Stimulated activated naive CD8-positive, alpha-beta T cell treated with anti-CD3 and anti-CD28 coated beads, Interleukin-15, Interleukin-2, amounts not matched to agents 100 ng/mL and 50 ng/mL, for 24 hours (primary cell): Measurements from ENCODE around the gene TIRAP.

Experiments
- H3K27ac Mint-ChIP-seq: one replicate; pipeline ENCODE4 v1.8.0; 2021; ENCODE audit warnings: mild to moderate bottlenecking, mixed read lengths
- H3K27me3 Mint-ChIP-seq: one replicate; pipeline ENCODE4 v1.8.0; 2021; ENCODE audit warnings: mixed read lengths
- H3K36me3 Mint-ChIP-seq: one replicate; pipeline ENCODE4 v1.8.0; 2021; ENCODE audit warnings: low read depth, mixed read lengths
- H3K4me1 Mint-ChIP-seq: one replicate; pipeline ENCODE4 v1.8.0; 2021; ENCODE audit warnings: low read depth, mixed read lengths
- H3K4me3 Mint-ChIP-seq: one replicate; pipeline ENCODE4 v1.8.0; 2021; ENCODE audit warnings: mild to moderate bottlenecking, mixed read lengths
- H3K9me3 Mint-ChIP-seq: one replicate; pipeline ENCODE4 v1.8.0; 2021; ENCODE audit warnings: mixed read lengths

TIRAP gene

GRCh38 chr11:126328001-126328390 is 45.1 kb downstream of the TIRAP start:
- peak overlapping the region; percentile 61 for H3K27ac Mint-ChIP-seq
- H3K36me3 Mint-ChIP-seq, result peaks cover 12% of the 10 kb centered on the region

GRCh38 chr11:126328444-126328843 is 45.6 kb downstream of the TIRAP start:
- Mint-ChIP-seq H3K36me3 (peaks cover 17% of the 10 kb centered on the region), H3K4me1 (peaks cover 28% of the 10 kb centered on the region), H3K4me3 (no peak overlapping the region), H3K27ac (no peak overlapping the region), H3K9me3 (no peaks in the 10 kb centered on the region), H3K27me3 (no peaks in the 10 kb centered on the region)

More at GRCh38 chr11:126328001-126328390, 45.1 kb downstream of the TIRAP start:
- Mint-ChIP-seq H3K4me3 (no peak overlapping the region), H3K4me1 (peaks cover 24% of the 10 kb centered on the region), H3K27me3 (no peaks in the 10 kb centered on the region), H3K9me3 (no peaks in the 10 kb centered on the region)

GRCh38 chr11:126328938-126329643 is 46.2 kb downstream of the TIRAP start:
- H3K27ac Mint-ChIP-seq, result no peak overlapping the region
- no peak overlapping the region for H3K4me3 Mint-ChIP-seq
- no peaks in the 10 kb centered on the region for H3K9me3 Mint-ChIP-seq
- peaks cover 28% of the 10 kb centered on the region for H3K4me1 Mint-ChIP-seq
- H3K36me3 Mint-ChIP-seq, result peaks cover 23% of the 10 kb centered on the region
- no peaks in the 10 kb centered on the region for H3K27me3 Mint-ChIP-seq

GRCh38 chr11:126329644-126330211 is 46.8 kb downstream of the TIRAP start:
- Mint-ChIP-seq H3K9me3 (no peaks in the 10 kb centered on the region), H3K27ac (peak overlapping the region; percentile 78), H3K36me3 (peaks cover 25% of the 10 kb centered on the region), H3K4me1 (peaks cover 28% of the 10 kb centered on the region), H3K27me3 (no peaks in the 10 kb centered on the region), H3K4me3 (no peak overlapping the region)

- peaks cover 29% of the 10 kb centered on the region for H3K36me3 Mint-ChIP-seq
- no peak overlapping the region for H3K27ac Mint-ChIP-seq
- peaks cover 34% of the 10 kb centered on the region for H3K4me1 Mint-ChIP-seq
- H3K27me3 Mint-ChIP-seq, result no peaks in the 10 kb centered on the region
- H3K4me3 Mint-ChIP-seq, result no peak overlapping the region
- H3K9me3 Mint-ChIP-seq, result no peaks in the 10 kb centered on the region
These were observed 48.4 kb downstream of the TIRAP start for GRCh38 chr11:126331286-126331685.

- peaks cover 34% of the 10 kb centered on the region for H3K4me1 Mint-ChIP-seq
- peaks cover 29% of the 10 kb centered on the region for H3K36me3 Mint-ChIP-seq
- no peaks in the 10 kb centered on the region for H3K9me3 Mint-ChIP-seq
- H3K27ac Mint-ChIP-seq, result no peak overlapping the region
- no peak overlapping the region for H3K4me3 Mint-ChIP-seq
- H3K27me3 Mint-ChIP-seq, result no peaks in the 10 kb centered on the region
These were observed 49.4 kb downstream of the TIRAP start for GRCh38 chr11:126332221-126332711.

- Mint-ChIP-seq H3K36me3 (peaks cover 29% of the 10 kb centered on the region), H3K4me1 (peaks cover 34% of the 10 kb centered on the region), H3K9me3 (no peaks in the 10 kb centered on the region), H3K4me3 (no peak overlapping the region), H3K27ac (peak overlapping the region; percentile 45), H3K27me3 (no peaks in the 10 kb centered on the region)
These were observed 50.2 kb downstream of the TIRAP start for GRCh38 chr11:126333142-126333541.

DNA sequence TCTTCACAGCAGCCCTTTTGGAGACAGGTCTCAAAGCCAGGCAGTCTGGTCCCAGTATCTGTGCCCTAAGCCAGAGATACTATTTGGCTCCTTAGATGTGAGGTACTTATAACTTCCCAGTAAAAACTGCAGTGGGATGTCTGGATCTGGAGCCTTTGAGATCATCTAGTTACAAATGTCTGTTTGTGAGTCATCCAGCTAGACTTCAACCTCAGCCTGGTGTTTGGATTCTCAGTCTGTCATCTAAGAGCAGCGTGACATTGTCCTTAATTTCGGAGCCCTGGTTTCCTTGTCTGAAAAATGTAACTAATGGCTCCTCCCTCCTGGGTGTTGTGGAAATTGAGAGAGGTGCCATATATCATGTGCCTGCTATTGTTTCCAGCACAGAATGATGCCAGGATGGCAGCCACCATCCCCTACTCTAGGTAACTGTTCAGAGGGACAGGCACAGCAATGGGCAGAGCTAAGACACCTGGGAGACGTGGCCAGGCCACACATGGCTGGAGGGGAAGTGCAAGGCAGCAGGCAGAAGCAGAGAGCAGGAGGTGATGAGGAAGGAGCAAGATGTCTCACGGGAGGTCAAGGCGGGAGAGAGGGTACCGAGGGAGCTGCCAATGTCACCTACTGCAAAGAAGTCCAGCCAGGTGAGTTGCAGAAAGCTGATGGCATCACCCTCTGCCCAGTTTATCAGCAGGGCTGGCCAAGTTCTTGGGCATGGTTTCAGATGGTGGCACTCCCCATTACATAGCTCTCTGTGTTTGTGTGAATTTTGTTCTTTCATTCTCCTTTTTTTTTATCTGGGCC is 52.0 kb downstream of the TIRAP start:
- Mint-ChIP-seq H3K4me3 (no peak overlapping the region), H3K36me3 (peaks cover 29% of the 10 kb centered on the region), H3K9me3 (no peaks in the 10 kb centered on the region), H3K27ac (no peak overlapping the region), H3K27me3 (no peaks in the 10 kb centered on the region), H3K4me1 (peaks cover 22% of the 10 kb centered on the region)

GRCh38 chr11:126335463-126335760 is 52.5 kb downstream of the TIRAP start:
- H3K4me1 Mint-ChIP-seq, result peaks cover 21% of the 10 kb centered on the region
- H3K36me3 Mint-ChIP-seq, result peaks cover 29% of the 10 kb centered on the region
- no peak overlapping the region for H3K27ac Mint-ChIP-seq

DNA sequence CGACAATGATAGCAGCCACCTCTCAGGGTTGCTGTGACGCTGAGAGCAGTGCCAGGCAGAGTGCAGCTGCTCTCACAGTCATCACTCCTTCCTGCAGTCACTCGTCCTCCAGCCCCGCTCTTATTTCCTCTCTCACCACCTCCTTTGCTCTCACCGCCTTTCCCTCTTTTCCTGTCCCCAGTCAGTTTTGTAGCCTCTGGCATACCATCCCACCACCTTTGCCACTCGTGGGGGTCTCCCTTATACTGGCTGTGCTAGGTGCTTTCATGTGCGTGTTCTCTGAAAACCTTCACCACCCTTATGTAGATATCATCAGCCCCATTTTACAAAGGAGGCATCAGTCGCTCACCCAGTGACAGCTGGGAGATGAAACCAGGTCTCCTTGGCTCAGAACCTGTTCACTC is 53.2 kb downstream of the TIRAP start:
- Mint-ChIP-seq H3K36me3 (peaks cover 32% of the 10 kb centered on the region), H3K9me3 (no peaks in the 10 kb centered on the region), H3K4me3 (no peak overlapping the region), H3K27me3 (no peaks in the 10 kb centered on the region), H3K4me1 (peaks cover 21% of the 10 kb centered on the region), H3K27ac (no peak overlapping the region)

More at GRCh38 chr11:126335463-126335760, 52.5 kb downstream of the TIRAP start:
- Mint-ChIP-seq H3K4me3 (no peak overlapping the region), H3K9me3 (no peaks in the 10 kb centered on the region), H3K27me3 (no peaks in the 10 kb centered on the region)

DNA sequence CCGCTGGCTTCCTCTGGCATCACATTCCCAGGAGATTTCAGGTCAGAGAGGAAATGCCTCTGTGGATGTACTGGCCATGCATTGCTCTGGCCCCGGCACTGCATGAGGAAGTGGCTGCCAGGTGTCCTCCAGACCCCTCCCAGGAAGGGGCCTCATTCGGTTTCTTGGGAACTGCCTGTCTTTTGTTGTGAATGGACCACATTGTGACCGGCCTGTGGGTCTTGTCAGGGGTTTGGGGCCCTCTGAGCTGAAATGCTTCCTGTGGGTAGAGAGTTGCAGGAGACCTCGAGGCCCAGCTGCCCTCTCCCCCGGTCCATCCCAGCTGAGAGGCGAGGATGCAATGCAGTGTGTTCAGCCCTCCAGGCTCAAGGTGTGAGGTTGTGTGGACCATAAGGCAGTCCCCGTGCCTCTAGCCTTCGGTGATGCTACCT is 53.8 kb downstream of the TIRAP start:
- Mint-ChIP-seq H3K36me3 (peaks cover 37% of the 10 kb centered on the region), H3K27ac (no peak overlapping the region), H3K4me1 (peaks cover 26% of the 10 kb centered on the region), H3K27me3 (no peaks in the 10 kb centered on the region), H3K9me3 (no peaks in the 10 kb centered on the region), H3K4me3 (no peak overlapping the region)

DNA sequence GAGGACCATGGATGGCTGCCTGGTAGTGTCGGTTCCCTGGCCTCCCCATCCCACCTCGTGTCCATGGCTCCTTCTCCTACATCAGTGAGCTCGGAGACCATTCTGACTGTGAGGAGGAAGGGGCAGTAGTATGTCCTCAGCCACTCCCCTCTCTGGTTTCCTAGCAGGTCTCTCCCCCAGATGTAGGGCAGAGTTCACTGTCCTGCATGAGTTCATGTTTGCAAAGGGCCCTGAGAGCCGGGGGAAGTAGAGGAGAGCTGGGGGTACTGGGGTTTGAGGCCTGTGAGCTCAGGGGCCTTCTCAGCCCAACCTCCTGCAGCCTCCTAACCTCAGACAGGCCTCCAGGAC is 54.2 kb downstream of the TIRAP start:
- Mint-ChIP-seq H3K36me3 (peaks cover 39% of the 10 kb centered on the region), H3K4me1 (peaks cover 27% of the 10 kb centered on the region), H3K27me3 (no peaks in the 10 kb centered on the region), H3K9me3 (no peaks in the 10 kb centered on the region), H3K4me3 (no peak overlapping the region), H3K27ac (no peak overlapping the region)

DNA sequence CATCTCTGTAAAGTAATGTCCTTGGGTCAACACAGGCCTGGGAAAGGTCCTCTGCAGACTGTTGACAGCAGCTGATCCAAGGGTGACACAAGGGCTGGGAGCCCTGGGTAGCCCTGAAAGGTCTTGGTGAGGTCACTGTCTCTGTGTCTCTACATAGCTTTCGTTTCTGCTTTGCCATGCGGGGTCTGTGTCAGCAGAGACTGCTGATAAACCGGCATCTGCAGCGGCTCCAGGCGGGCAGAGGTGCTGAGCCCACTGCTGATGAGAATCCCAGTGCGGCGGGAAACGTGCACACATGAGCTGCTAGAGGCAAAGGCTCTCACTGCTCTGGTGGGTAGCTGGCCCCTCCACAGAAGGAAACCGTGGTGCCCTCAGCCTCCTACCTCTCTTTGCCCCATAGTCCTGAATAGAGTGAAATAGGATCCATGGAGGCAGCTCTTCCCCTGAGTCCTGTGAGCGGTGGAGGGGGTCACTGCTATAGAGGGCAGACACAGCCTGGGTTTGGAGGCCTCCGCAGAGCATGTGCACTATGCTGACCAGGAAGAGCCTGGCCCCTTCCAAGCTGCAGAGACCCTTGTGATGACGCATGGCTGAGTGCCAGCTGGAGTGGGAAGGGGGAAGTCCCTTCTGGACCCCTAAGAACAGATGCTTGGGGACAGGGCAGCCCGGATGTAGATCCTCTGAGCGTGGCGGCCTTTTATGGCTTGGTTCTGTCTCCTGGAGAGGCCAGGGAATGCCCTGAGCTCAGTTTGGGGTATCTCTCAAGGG is 54.8 kb downstream of the TIRAP start:
- H3K36me3 Mint-ChIP-seq, result peaks cover 34% of the 10 kb centered on the region
- peaks cover 26% of the 10 kb centered on the region for H3K4me1 Mint-ChIP-seq
- H3K27ac Mint-ChIP-seq, result no peak overlapping the region

DNA sequence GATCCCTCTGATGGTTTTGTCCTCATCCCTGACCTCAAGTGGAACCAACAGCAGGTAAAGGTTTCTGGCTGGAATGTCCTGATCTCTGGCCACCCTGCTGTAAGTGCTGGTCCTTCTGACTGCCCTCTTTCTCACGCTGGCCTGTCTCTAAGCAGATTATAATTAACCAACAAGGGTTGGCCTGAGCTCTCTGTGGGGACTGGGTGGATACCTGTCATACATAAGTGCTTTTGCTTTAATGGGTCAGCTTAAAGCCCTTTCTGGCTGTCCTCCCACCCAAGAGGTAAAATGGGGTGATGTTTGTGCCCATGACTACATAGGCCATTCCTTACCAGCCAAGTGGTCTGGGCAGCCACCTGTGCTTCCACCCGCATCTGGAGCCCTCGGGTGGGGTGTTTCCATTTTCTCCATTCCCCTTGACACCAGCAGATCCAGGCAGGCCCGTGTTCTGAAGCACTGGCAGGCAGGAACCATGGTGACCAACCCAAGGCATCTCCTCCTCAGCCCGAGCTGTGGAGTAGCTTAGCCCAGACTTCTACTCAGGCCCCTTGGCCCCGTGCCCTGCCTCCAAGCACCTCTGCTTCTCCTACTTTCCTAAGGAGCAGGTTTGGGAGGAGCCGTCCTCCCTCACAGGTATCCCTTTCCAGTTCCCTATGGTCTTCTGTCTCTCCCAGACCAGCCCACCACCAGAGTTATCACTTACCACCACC is 55.6 kb downstream of the TIRAP start:
- no peaks in the 10 kb centered on the region for H3K27me3 Mint-ChIP-seq
- H3K9me3 Mint-ChIP-seq, result no peaks in the 10 kb centered on the region
- no peak overlapping the region for H3K4me3 Mint-ChIP-seq
- H3K36me3 Mint-ChIP-seq, result peaks cover 28% of the 10 kb centered on the region
- peaks cover 20% of the 10 kb centered on the region for H3K4me1 Mint-ChIP-seq
- no peak overlapping the region for H3K27ac Mint-ChIP-seq

More for the DNA sequence above, 54.8 kb downstream of the TIRAP start:
- no peaks in the 10 kb centered on the region for H3K9me3 Mint-ChIP-seq
- H3K4me3 Mint-ChIP-seq, result no peak overlapping the region
- H3K27me3 Mint-ChIP-seq, result no peaks in the 10 kb centered on the region
